ENCODE data around the gene CHGA. TPM values are rescaled to one million over a fixed set of nuclear protein-coding genes. Genes with fewer than 3 reads are reported as not detected.

CHGA gene
- total and polyA plus RNA-seq, 2 of the 8 experiments (the other 6 are each of a cell fraction or from before 2014, with no cell fraction given), result 17.5 to 28.2 TPM

- no peak for TF ChIP-seq EZH2 (IDR thresholded peaks at IDR 0.05; ENCODE audit: low read depth, low read length, severe bottlenecking)
These were observed 40.6 kb downstream of the CHGA start (continued) for GRCh38 chr14:92963301-92964123.

Measured in H1 (cell line).